Trophoblast cell (in vitro differentiated cells and primary cell): ENCODE data around the gene EPHB2.
A peak's percentile ranks its signal among the peaks of the same experiment; 100 is the strongest.

Source experiments
- DNase-seq, 2 donors: peaks; one replicate each; pipeline ENCODE4 v3.0.0-alpha.2; 2016
- H2AFZ ChIP-seq: 2 replicates; pipeline ENCODE4 v1.6.1; 2013; ENCODE audit warnings: low read length, moderate library complexity, mild to moderate bottlenecking; ENCODE audit not compliant: insufficient read depth, poor library complexity
- H2AK5ac ChIP-seq: 2 replicates; pipeline ENCODE4 v1.6.1; 2013; ENCODE audit warnings: mild to moderate bottlenecking, low read length
- H2BK120ac ChIP-seq: 2 replicates; pipeline ENCODE4 v1.6.1; 2013; ENCODE audit warnings: low read length, mild to moderate bottlenecking, moderate library complexity; ENCODE audit not compliant: insufficient read depth, poor library complexity
- H2BK12ac ChIP-seq: 2 replicates; pipeline ENCODE4 v1.6.1; 2013; ENCODE audit warnings: mild to moderate bottlenecking, low read length, moderate library complexity
- H2BK5ac ChIP-seq: 2 replicates; pipeline ENCODE4 v1.6.1; 2013; ENCODE audit warnings: low read length, low read depth, moderate library complexity, mild to moderate bottlenecking; ENCODE audit not compliant: poor library complexity
- H3K14ac ChIP-seq: 2 replicates; pipeline ENCODE4 v1.6.1; 2013; ENCODE audit warnings: mild to moderate bottlenecking, low read length
- H3K18ac ChIP-seq: 2 replicates; pipeline ENCODE4 v1.6.1; 2013; ENCODE audit warnings: mild to moderate bottlenecking, low read length
- H3K23ac ChIP-seq: 2 replicates; pipeline ENCODE4 v1.6.1; 2013; ENCODE audit warnings: low read length
- H3K27ac ChIP-seq: 2 replicates; pipeline ENCODE4 v1.5.1; 2013; ENCODE audit warnings: low read depth, mild to moderate bottlenecking, inconsistent platforms, low read length, moderate library complexity
- H3K27me3 ChIP-seq: 2 replicates; pipeline ENCODE4 v1.6.1; 2013; ENCODE audit warnings: inconsistent platforms, mild to moderate bottlenecking, low read length, moderate library complexity; ENCODE audit not compliant: insufficient read depth
- H3K36me3 ChIP-seq, 2 experiments: 1 replicate in 1 of 2; 2 replicates in 1 of 2; pipeline ENCODE4 v1.6.1; 2013; ENCODE audit warnings: low read length in 2 of 2, mild to moderate bottlenecking in 2 of 2, moderate library complexity in 1 of 2; ENCODE audit not compliant: insufficient read depth in 2 of 2, control insufficient read depth in 1 of 2
- H3K4ac ChIP-seq: 2 replicates; pipeline ENCODE4 v1.6.1; 2013; ENCODE audit warnings: low read depth, mild to moderate bottlenecking, low read length, moderate library complexity
- H3K4me1 ChIP-seq, 2 experiments: 1 replicate in 1 of 2; 2 replicates in 1 of 2; pipeline ENCODE4 v1.6.1; 2013; ENCODE audit warnings: low read length in 2 of 2, mild to moderate bottlenecking in 2 of 2, moderate library complexity in 1 of 2; ENCODE audit not compliant: insufficient read depth in 2 of 2, control insufficient read depth in 1 of 2
- H3K4me2 ChIP-seq: 2 replicates; pipeline ENCODE4 v1.6.1; 2013; ENCODE audit warnings: inconsistent platforms, mild to moderate bottlenecking, low read length, moderate library complexity
- H3K4me3 ChIP-seq: 2 replicates; pipeline ENCODE4 v1.5.1; 2013; ENCODE audit warnings: mild to moderate bottlenecking, low read depth, low read length, inconsistent platforms
- H3K79me1 ChIP-seq: one replicate; pipeline ENCODE4 v1.6.1; 2013; ENCODE audit warnings: low read length
- H3K79me2 ChIP-seq: 2 replicates; pipeline ENCODE4 v1.6.1; 2013; ENCODE audit warnings: low read length, mild to moderate bottlenecking; ENCODE audit not compliant: control insufficient read depth, insufficient read depth, poor library complexity
- H3K9ac ChIP-seq: 2 replicates; pipeline ENCODE4 v1.6.1; 2013; ENCODE audit warnings: mild to moderate bottlenecking, low read length
- H3K9me3 ChIP-seq: 2 replicates; pipeline ENCODE4 v1.6.1; 2013; ENCODE audit warnings: low read depth, mild to moderate bottlenecking, control low read depth, inconsistent platforms, low read length; ENCODE audit not compliant: insufficient read depth
- H4K12ac ChIP-seq: 2 replicates; pipeline ENCODE4 v1.6.1; 2013; ENCODE audit warnings: low read depth, mild to moderate bottlenecking, low read length, moderate library complexity
- H4K8ac ChIP-seq: 2 replicates; pipeline ENCODE4 v1.6.1; 2013; ENCODE audit warnings: low read depth, mild to moderate bottlenecking, low read length, moderate library complexity
- H4K91ac ChIP-seq: one replicate; pipeline ENCODE4 v1.6.1; 2013; ENCODE audit warnings: low read depth, mild to moderate bottlenecking, low read length, moderate library complexity
- WGBS: extraction: QIAGEN DNeasy Blood & Tissue Kit; methylation state at CpG from one replicate; pipeline ENCODE4 v1.1.7; 2013; ENCODE audit warnings: missing lambda C conversion rate; ENCODE audit not compliant: insufficient read length, insufficient coverage; ENCODE audit errors: extremely low coverage; 5-methylcytosine and 5-hydroxymethylcytosine counted together

The EPHB2 gene

GRCh38 chr1:22910986-22911651 is 200.5 kb downstream of the EPHB2 start:
- H2BK120ac ChIP-seq = no peak overlapping the region
- no peak overlapping the region for H2AK5ac ChIP-seq
- H3K18ac ChIP-seq = no peak overlapping the region
- no CpG with 5 or more reads among the region's 5 CpGs for WGBS
- H3K9ac ChIP-seq = no peak overlapping the region
- no peak overlapping the region for H2BK12ac ChIP-seq
- no peak overlapping the region for H4K8ac ChIP-seq
- no peak overlapping the region for H3K23ac ChIP-seq
- H3K79me2 ChIP-seq = no peaks in the 10 kb centered on the region
- H2BK5ac ChIP-seq = no peak overlapping the region
- H3K27ac ChIP-seq = no peak overlapping the region
- no peaks in the 10 kb centered on the region for H3K9me3 ChIP-seq
- H4K91ac ChIP-seq = no peak overlapping the region
- H3K4ac ChIP-seq = no peak overlapping the region
- H3K4me1 ChIP-seq = no peaks in the 10 kb centered on the region
- no peaks in the 10 kb centered on the region for H3K79me1 ChIP-seq
- H3K4me2 ChIP-seq = no peak overlapping the region
- DNase-seq = no peak
- H3K36me3 ChIP-seq = no peaks in the 10 kb centered on the region
- no peak overlapping the region for H3K14ac ChIP-seq
- H4K12ac ChIP-seq = no peak overlapping the region
- no peaks in the 10 kb centered on the region for H3K27me3 ChIP-seq
- H2AFZ ChIP-seq = no peak overlapping the region
- H3K4me3 ChIP-seq = peak overlapping the region; percentile 21

GRCh38 chr1:22912311-22912710 is 201.7 kb downstream of the EPHB2 start:
- peak overlapping the region; percentile 46 for H3K4me3 ChIP-seq
- no peak overlapping the region for H2BK12ac ChIP-seq
- no peak overlapping the region for H3K27ac ChIP-seq
- no peaks in the 10 kb centered on the region for H3K79me1 ChIP-seq
- H3K23ac ChIP-seq = no peak overlapping the region
- H2BK5ac ChIP-seq = no peak overlapping the region
- no peak overlapping the region for H3K18ac ChIP-seq
- H4K91ac ChIP-seq = no peak overlapping the region
- no peaks in the 10 kb centered on the region for H3K36me3 ChIP-seq
- H2AFZ ChIP-seq = no peak overlapping the region
- H4K8ac ChIP-seq = no peak overlapping the region
- no peak overlapping the region for H2AK5ac ChIP-seq
- no peak overlapping the region for H2BK120ac ChIP-seq
- DNase-seq = no peak
- H3K14ac ChIP-seq = no peak overlapping the region
- no peak overlapping the region for H3K4me2 ChIP-seq
- no CpG with 5 or more reads among the region's 16 CpGs for whole genome bisulfite sequencing
- no peaks in the 10 kb centered on the region for H3K79me2 ChIP-seq
- no peaks in the 10 kb centered on the region for H3K27me3 ChIP-seq
- no peak overlapping the region for H3K4ac ChIP-seq
- H3K9ac ChIP-seq = no peak overlapping the region
- no peak overlapping the region for H4K12ac ChIP-seq
- H3K9me3 ChIP-seq = no peaks in the 10 kb centered on the region
- H3K4me1 ChIP-seq = no peaks in the 10 kb centered on the region

- Histone ChIP-seq H3K27ac (no peak overlapping the region), H4K12ac (no peak overlapping the region), H2AK5ac (no peak overlapping the region), H2AFZ (no peak overlapping the region), H3K9me3 (no peaks in the 10 kb centered on the region), H3K9ac (no peak overlapping the region), H4K8ac (no peak overlapping the region), H3K4ac (no peak overlapping the region), H3K14ac (no peak overlapping the region), H3K4me1 (no peaks in the 10 kb centered on the region), H2BK120ac (no peak overlapping the region), H3K4me2 (no peak overlapping the region), H3K23ac (no peak overlapping the region), H2BK12ac (no peak overlapping the region), H3K18ac (no peak overlapping the region), H3K79me1 (no peaks in the 10 kb centered on the region), H3K36me3 (no peaks in the 10 kb centered on the region), H3K79me2 (no peaks in the 10 kb centered on the region), H2BK5ac (no peak overlapping the region), H3K4me3 (no peak overlapping the region), H3K27me3 (no peaks in the 10 kb centered on the region), H4K91ac (no peak overlapping the region)
- WGBS = no CpG with 5 or more reads among the region's 24 CpGs
- peak in 1 of 2 donors; percentile 40 for DNase-seq
Observed at GRCh38 chr1:22913421-22914141, 202.9 kb downstream of the EPHB2 start.

GRCh38 chr1:22914156-22914555 is 203.5 kb downstream of the EPHB2 start:
- no CpG with 5 or more reads among the region's 10 CpGs for WGBS
- no peak overlapping the region for H2BK120ac ChIP-seq

More at GRCh38 chr1:22914156-22914555, 203.5 kb downstream of the EPHB2 start:
- Histone ChIP-seq H3K9ac (no peak overlapping the region), H3K4me3 (no peak overlapping the region), H3K14ac (no peak overlapping the region), H2AK5ac (no peak overlapping the region), H3K23ac (no peak overlapping the region), H4K8ac (no peak overlapping the region), H3K27ac (no peak overlapping the region), H4K12ac (no peak overlapping the region), H2BK12ac (no peak overlapping the region), H3K9me3 (no peaks in the 10 kb centered on the region), H3K4ac (no peak overlapping the region), H2BK5ac (no peak overlapping the region), H3K79me2 (no peaks in the 10 kb centered on the region), H3K36me3 (no peaks in the 10 kb centered on the region), H2AFZ (no peak overlapping the region), H3K27me3 (no peaks in the 10 kb centered on the region), H3K4me2 (no peak overlapping the region), H3K4me1 (no peaks in the 10 kb centered on the region), H4K91ac (no peak overlapping the region), H3K18ac (no peak overlapping the region), H3K79me1 (no peaks in the 10 kb centered on the region)
- no peak for DNase-seq
